IPS DF 4.7 (cell line): ENCODE measurements around the gene SH3GL1.

ENCODE experiments used
- DNase-seq: peaks from one replicate; pipeline ENCODE4 v3.0.0-alpha.2; 2013; ENCODE audit warnings: low spot score; ENCODE audit errors: extremely low read depth

SH3GL1 gene

GRCh38 chr19:4319067-4319718, 81.2 kb downstream of the SH3GL1 start:
- no peak for DNase-seq

DNA sequence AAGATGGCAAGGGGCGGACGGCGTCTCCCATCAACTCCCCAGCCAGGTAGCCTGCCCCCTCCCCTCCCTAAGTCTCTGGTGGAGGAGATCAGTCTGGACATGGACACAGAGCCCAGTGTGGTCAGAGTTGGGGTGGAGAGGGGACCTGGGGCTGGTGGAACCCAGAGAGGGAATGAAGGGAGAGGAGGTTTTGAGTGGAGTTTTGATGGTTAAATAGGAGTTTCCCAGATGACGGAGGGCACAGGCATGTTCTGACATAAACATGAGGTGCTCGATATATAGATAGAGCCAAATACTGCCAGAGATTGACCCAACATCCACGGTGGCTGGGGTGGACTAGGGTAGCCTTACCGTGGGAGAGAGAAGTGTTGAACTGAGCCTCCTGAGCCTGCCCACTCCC, 81.9 kb downstream of the SH3GL1 start:
- DNase-seq, result no peak

DNA sequence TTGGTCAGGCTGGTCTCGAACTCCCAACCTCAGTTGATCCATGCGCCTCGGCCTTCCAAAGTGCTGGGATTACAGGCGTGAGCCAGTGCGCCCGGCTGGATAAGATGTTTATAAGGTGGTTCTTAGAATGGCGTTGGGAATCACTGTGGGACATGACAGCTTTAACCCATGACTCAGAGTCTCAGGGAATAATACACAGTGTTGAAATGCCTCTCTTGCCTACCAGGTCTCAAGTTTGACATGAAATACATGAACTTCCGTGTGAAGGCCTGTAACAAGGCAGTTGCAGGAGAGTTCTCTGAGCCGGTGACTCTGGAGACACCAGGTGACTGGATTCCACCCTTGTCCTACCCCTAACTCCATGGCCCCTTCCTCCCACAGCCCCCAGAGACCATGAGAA, 83.4 kb downstream of the SH3GL1 start:
- no peak for DNase-seq

DNA sequence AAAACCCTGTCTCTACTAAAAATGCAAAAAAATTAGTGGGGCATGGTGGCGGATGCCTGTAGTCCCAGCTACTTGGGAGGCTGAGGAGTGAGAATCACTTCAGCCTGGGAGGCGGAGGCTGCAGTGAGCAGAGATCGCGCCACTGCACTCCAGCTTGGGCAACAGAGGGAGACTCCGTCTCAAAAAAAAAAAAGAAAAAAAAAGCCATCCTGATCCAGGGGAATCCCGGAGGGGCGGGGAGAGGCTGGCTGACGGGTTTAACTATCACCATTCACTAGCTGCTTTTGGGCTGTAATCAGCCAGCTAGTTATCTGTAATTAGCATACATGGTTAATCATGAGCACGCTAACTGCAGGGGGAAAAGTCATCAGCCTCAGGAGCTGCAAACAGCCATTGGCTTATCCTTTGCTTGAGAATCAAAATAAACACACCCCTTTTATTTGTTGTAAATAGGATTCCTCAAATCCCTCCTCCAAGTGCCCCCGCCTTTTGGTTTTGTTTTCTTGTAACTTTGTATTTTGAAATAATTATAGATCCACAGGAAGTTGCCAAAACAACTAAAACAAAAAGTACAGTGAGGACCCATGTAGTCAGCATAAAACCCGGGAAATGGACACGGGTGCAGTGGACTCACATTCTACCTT, 86.4 kb downstream of the SH3GL1 start:
- DNase-seq, result no peak
